Panc1 (cell line): Measurements from ENCODE around the gene DDC. TPM values are rescaled to one million over a fixed set of nuclear protein-coding genes. Genes with fewer than 3 reads are reported as not detected.
A peak's percentile ranks its signal among the peaks of the same experiment; 100 is the strongest.

Experiments used
- ATAC-seq: fragments of 200-7000 bp; cut with Tn5 transposase; 2 replicates; pipeline ENCODE4 v1.9.1; 2020; ENCODE audit warnings: mild to moderate bottlenecking, moderate library complexity
- BruUV-seq: library from RNA; stranded (reverse); fragments of 400-500 nt; replicated peaks from 2 replicates; lab custom pipeline; 2021; lab: Mats Ljungman, UMichigan
- CTCF ChIA-PET: fragments of 300-600 bp; sonication (Branson Sonifier 250); formaldehyde crosslinking; loops from one replicate; lab custom pipeline; 2022; ENCODE audit warnings: antibody characterized with exemption; lab: Charles Lee
- POLR2A ChIA-PET: fragments of 300-600 bp; sonication (Branson Sonifier 250); formaldehyde crosslinking; loops from one replicate; lab custom pipeline; 2022; ENCODE audit warnings: antibody characterized with exemption; lab: Charles Lee
- DNase-seq: peaks from one replicate; pipeline ENCODE4 v3.0.0-alpha.2; 2010; ENCODE audit warnings: low read depth, low spot score
- H3K27ac ChIP-seq: 2 replicates; pipeline ENCODE4 v1.5.1; 2011; ENCODE audit warnings: mild to moderate bottlenecking, low read length, inconsistent platforms
- H3K27me3 ChIP-seq: fragments of 200-500 bp; sonication (Bioruptor generic); 2 replicates; pipeline ENCODE4 v1.6.0; 2014; ENCODE audit warnings: low read length, inconsistent platforms; ENCODE audit not compliant: control insufficient read depth, insufficient read depth
- H3K36me3 ChIP-seq: fragments of 200-500 bp; sonication (Bioruptor generic); 2 replicates; pipeline ENCODE4 v1.5.1; 2014; ENCODE audit warnings: inconsistent platforms, mild to moderate bottlenecking, low read length, moderate library complexity; ENCODE audit not compliant: control insufficient read depth, insufficient read depth
- H3K4me1 ChIP-seq: 2 replicates; pipeline ENCODE4 v1.5.1; 2011; ENCODE audit warnings: inconsistent platforms, mild to moderate bottlenecking, low read length, moderate library complexity; ENCODE audit not compliant: control insufficient read depth, insufficient read depth
- H3K4me3 ChIP-seq, 2 experiments: 2 replicates each; pipeline ENCODE4 v1.5.1; 2011 to 2012; ENCODE audit warnings: low read depth in 2 of 2, low read length in 2 of 2, mild to moderate bottlenecking in 2 of 2, inconsistent platforms in 1 of 2, moderate library complexity in 1 of 2
- H3K9me3 ChIP-seq: fragments of 200-500 bp; sonication (Bioruptor generic); 2 replicates; pipeline ENCODE4 v1.5.1; 2014; ENCODE audit warnings: low read depth, mild to moderate bottlenecking, inconsistent platforms, low read length, moderate library complexity; ENCODE audit not compliant: control insufficient read depth, insufficient read depth
- CTCF ChIP-seq: fragments of 450-650 bp; IDR thresholded peaks from 2 replicates; pipeline ENCODE4 v1.5.1; 2017; ENCODE audit warnings: mild to moderate bottlenecking
- POLR2AphosphoS5 ChIP-seq: IDR thresholded peaks from 2 replicates; pipeline ENCODE4 v1.6.1; 2012; ENCODE audit warnings: mild to moderate bottlenecking, low read depth, low read length, moderate library complexity
- REST ChIP-seq, 2 experiments: IDR thresholded peaks; 2 replicates each; pipeline ENCODE4 v1.6.1; 2011 to 2012; ENCODE audit warnings: low read depth in 2 of 2, control low read depth in 1 of 2, low read length in 1 of 2, mild to moderate bottlenecking in 1 of 2, moderate library complexity in 1 of 2; ENCODE audit not compliant: insufficient read depth in 1 of 2
- SIN3A ChIP-seq: IDR thresholded peaks from 2 replicates; pipeline ENCODE4 v1.6.1; 2012; ENCODE audit warnings: low read depth, mild to moderate bottlenecking, low read length, moderate library complexity, borderline replicate concordance; ENCODE audit not compliant: insufficient read depth
- TCF7L2 ChIP-seq: IDR thresholded peaks from 2 replicates; pipeline ENCODE4 v1.6.1; 2011; ENCODE audit warnings: mild to moderate bottlenecking, low read depth, low read length, inconsistent platforms
- in situ Hi-C: cut with HindIII; loops from 2 replicates; pipeline ENCODE4 v1.10.0; 2016; ENCODE audit warnings: low sequenced_read_pairs, low pct_unique_long_range_greater_than_20kb
- intact Hi-C: fragments of 100-400 bp; cut with micrococcal nuclease; formaldehyde crosslinking; loops from one replicate; pipeline ENCODE4 v1.10.0; 2022; ENCODE audit not compliant: unreplicated experiment
- total RNA-seq: library from RNA; stranded (reverse); gene quantifications from one replicate; pipeline ENCODE4 v1.2.1, GENCODE V29; 2021; ENCODE audit not compliant: unreplicated experiment

Gene DDC
- total RNA-seq, 1 experiment from 2014 or later, result not detected

GRCh38 chr7:50590535-50590934 is 25.3 kb upstream of the DDC start:
- POLR2A ChIA-PET, result no interaction called here
- CTCF ChIA-PET, result interaction anchor here (0.5 to 0.6 kb wide), 3 partner anchors 58 to 1367 kb away, joined by 3 read pairs; no protein-coding TSS in a partner anchor
- TF ChIP-seq SIN3A (no peak), CTCF (no peak), POLR2AphosphoS5 (no peak), REST (IDR thresholded peaks at IDR 0.05; ENCODE audit: insufficient read depth in 1 of 2, low read depth in 2 of 2, low read length in 1 of 2) (no peak), TCF7L2 (no peak)
- in situ Hi-C loops, result no loop called here
- DNase-seq (no peak), ATAC-seq (no peak)
- H3K36me3 ChIP-seq, result no peaks in the 10 kb centered on the region
- no peaks in the 10 kb centered on the region for H3K4me1 ChIP-seq
- no peaks in the 10 kb centered on the region for H3K27me3 ChIP-seq
- H3K9me3 ChIP-seq, result no peaks in the 10 kb centered on the region
- TSS peak; percentile 30 for BruUV-seq
- H3K4me3 ChIP-seq, result no peak overlapping the region
- H3K27ac ChIP-seq, result no peak overlapping the region
- intact Hi-C loops, result no loop called here

- no peaks in the 10 kb centered on the region for H3K4me1 ChIP-seq
- BruUV-seq, result no TSS peak
- no peaks in the 10 kb centered on the region for H3K9me3 ChIP-seq
- DNase-seq (no peak), ATAC-seq (no peak)
- CTCF ChIA-PET, result interaction anchor here (0.5 kb wide), 1 partner anchor 572 kb away, joined by 4 read pairs; no protein-coding TSS in a partner anchor
- no peak for TF ChIP-seq TCF7L2
- TF ChIP-seq SIN3A, result no peak
- TF ChIP-seq REST (IDR thresholded peaks at IDR 0.05; ENCODE audit: insufficient read depth in 1 of 2, low read depth in 2 of 2, low read length in 1 of 2), result no peak
- no peak for TF ChIP-seq CTCF
- TF ChIP-seq POLR2AphosphoS5, result no peak
- no peaks in the 10 kb centered on the region for H3K27me3 ChIP-seq
- H3K4me3 ChIP-seq, result no peak overlapping the region
- H3K27ac ChIP-seq, result no peak overlapping the region
- no peaks in the 10 kb centered on the region for H3K36me3 ChIP-seq
- POLR2A ChIA-PET, result no interaction called here
- in situ Hi-C loops (no loop called here), intact Hi-C loops (no loop called here)
These were observed 24.2 kb upstream of the DDC start for GRCh38 chr7:50589364-50589763.
